Measurements from ENCODE around the gene ZNF787.

The ZNF787 gene

GRCh38 chr19:56142897-56143434 is 21.9 kb upstream of the ZNF787 start:
- DNase-seq, result no peak

GRCh38 chr19:56142087-56142787 is 21.1 kb upstream of the ZNF787 start:
- DNase-seq, result no peak

- peak; percentile 70 for DNase-seq
Observed at GRCh38 chr19:56141417-56141993, 20.4 kb upstream of the ZNF787 start.

- DNase-seq, result peak; percentile 100
Observed at GRCh38 chr19:56140583-56141416, 19.7 kb upstream of the ZNF787 start, which contains the start of gene ZNF444. TSS of gene ZNF444 (plus strand) at chr19:56141287. CDS start at chr19:56146912, 5,625 bp downstream.

- DNase-seq, result no peak
Observed at GRCh38 chr19:56139847-56140582, 18.9 kb upstream of the ZNF787 start.

GRCh38 chr19:56138069-56138468 is 17.0 kb upstream of the ZNF787 start:
- DNase-seq, result no peak

GRCh38 chr19:56137405-56137804 is 16.3 kb upstream of the ZNF787 start:
- DNase-seq, result no peak

GRCh38 chr19:56136362-56136761 is 15.3 kb upstream of the ZNF787 start:
- DNase-seq, result no peak

DNA sequence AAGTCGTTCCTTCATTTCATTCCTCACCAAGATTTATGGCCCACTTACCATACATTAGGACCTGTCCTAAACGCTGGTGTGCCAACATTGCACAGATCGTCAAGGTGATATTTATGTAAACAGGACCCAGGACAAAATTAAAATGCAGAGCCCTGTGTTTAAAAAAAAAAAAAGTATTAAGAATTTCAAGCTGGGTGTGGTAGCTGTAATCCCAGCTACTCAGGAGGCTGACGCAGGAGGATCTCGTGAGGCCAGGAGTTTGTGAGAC is 13.5 kb upstream of the ZNF787 start:
- DNase-seq, result no peak

GRCh38 chr19:56133858-56134653 is 13.0 kb upstream of the ZNF787 start:
- DNase-seq, result no peak

DNA sequence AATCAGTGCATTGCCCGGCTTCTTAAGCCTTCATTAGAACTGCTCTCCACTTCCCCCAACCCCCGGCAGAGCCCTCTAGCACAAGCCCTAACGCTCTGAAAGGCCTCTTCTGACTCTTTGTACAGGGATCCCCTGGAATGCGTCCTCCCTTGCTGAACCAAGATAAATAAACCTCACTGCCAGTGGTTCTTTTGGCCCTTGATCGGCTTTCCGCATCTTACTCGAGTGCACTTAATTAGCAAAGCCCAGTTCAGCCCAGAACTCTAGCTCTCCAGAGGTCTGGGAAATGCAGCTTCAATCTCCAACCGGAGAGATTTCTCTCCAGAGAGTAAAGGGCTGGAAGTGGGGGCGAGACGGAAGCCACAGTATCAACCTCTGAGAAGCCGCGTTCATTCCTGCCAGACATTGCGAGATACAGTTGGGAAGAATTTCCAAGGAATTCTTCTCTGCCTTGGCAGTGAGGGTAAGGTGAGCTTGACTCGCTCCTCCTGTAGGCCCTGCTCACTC is 11.3 kb upstream of the ZNF787 start:
- DNase-seq, result no peak

- DNase-seq, result no peak
Observed at GRCh38 chr19:56131651-56132050, 10.6 kb upstream of the ZNF787 start.

GRCh38 chr19:56130006-56130405 is 8.9 kb upstream of the ZNF787 start:
- no peak for DNase-seq

DNA sequence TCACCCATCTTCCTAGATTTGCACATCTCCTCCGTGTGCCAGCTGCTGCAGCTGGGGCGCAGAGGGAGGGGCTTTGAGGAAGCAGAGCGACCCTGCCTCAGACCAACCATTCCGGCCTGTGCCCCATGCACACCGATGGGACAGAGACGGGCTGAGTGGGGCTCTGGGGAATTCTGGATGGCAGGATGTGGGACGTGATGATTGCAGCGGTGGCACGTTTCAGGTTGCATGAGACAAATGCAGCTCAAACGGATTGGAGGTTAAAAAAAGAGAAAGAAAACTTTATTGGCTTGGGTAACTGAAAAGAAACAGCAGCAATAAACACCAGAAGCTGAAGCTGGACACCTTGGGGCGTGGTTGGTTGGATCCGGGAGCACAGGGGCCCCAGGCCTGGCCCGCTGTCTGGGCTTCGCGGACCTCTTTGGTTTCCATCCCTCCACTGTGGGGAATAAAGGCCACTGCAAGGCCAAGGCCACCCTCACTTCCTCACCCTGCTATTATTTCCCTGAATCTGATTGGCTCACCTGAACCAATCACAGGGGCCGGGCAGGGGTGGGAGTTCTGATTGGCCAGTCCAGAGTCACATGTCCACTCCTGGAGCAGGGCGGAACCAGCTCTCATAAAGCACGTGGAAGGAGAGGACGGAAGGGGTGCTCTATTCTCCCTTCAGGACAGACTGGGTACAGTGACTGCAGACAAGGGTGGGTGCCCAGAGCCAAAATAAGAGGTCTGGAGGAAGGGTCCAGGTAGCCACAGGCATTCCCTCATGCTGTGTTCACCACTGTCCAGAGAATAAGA is 6.1 kb upstream of the ZNF787 start:
- DNase-seq, result no peak

DNA sequence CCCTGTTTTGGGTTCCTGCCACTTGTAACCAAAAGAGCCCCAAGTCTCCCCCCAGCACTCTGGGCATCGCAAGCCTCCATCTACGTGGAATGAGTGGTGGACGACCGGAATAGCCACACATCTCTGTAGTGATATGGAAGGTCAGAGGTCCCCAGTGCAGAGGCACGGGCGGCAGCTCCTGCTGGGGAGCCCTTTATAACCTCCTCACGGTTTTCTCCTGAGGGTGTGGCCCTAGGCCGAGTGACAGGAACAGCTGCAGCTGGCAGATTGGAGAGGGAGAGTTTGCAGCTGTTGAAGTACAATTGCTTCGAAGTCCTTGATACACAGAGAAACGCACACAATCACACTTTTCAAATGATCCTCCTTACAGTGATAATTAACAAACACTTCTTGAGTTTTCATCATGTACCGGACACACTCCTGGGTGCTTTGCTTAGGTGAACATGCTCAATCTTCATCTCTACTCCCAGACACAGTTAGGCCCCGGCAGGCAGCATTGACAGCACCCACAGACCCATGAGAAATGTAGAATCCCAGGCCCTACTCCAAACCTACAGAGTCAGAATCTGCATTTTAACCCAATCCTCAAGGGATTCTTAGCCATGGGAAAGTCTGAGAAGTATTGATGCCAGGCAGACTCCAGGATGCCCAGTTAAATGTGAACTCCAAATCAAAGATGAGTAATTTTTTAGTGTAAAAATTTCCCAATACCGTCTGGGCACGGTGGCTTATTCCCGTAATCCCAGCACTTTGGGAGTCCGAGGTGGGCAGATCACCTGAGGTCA is 4.9 kb upstream of the ZNF787 start:
- no peak for DNase-seq

DNA sequence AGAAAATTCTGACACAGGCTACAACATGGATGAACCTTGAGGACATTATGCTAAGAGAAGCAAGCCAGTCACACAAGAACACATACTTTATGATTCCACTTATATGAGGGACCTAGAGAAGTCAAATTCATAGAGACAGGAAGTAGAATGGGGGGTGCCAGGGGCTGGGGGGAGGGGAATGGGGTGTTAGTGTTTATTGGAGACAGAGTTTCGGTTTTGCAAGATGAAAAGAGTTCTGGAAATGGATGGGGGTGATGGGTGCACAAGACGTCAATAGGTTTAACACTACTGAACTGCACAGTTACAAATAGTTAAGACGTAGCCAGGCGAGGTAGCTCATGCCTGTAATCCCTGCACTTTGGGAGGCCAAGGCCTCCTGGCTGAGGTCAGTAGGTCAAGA is 3.5 kb upstream of the ZNF787 start:
- DNase-seq, result no peak

DNA sequence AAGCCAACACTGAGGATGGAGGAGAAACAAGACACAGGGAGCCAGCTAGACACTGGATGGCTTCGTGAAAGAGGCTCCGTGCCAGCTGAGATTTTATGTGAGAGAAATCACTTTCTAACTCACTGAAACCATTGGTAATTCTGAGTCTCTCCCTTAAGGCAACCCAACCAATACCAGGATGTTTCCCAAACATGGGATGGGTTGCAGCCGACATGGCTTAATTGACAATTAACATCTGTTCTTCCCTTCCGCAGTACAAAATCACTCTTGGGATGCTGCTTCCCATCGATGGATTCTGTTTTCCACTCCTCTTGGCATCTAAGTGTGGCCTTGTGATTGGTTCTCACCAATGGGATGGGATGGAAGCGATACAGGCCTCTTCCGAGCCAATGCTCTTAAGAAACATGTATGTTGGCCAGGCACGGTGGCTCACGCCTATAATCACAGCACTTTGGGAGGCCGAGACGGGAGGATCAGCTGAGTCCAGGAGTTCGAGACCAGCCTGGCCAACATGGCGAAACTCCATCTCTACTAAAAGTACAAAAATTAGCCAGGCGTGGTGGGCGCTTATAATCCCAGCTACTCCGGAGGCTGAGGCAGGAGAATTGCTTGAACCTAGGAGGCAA is 2.3 kb upstream of the ZNF787 start:
- DNase-seq, result no peak

GRCh38 chr19:56120371-56121179 is 520 bp downstream of the ZNF787 start:
- DNase-seq, result peak; percentile 92

- no peak for DNase-seq
Observed at GRCh38 chr19:56120002-56120370, 1.1 kb downstream of the ZNF787 start.

Data from activated effector memory CD4-positive, alpha-beta T cell treated with anti-CD3 and anti-CD28 coated beads, Interleukin-2, amount 50 U/mL, for 16 hours (primary cell).